Muscle layer of colon (tissue), 2 donors: ENCODE measurements around the gene SLC7A6.

Experiments
- H3K27ac ChIP-seq: one replicate; pipeline ENCODE4 v1.7.0; 2013; ENCODE audit warnings: low read depth, mild to moderate bottlenecking, low read length, moderate library complexity
- H3K27me3 ChIP-seq, 2 donors: one replicate each; pipeline ENCODE4 v1.7.0; 2013; ENCODE audit warnings: low read length in 2 of 2, mild to moderate bottlenecking in 2 of 2; ENCODE audit not compliant: insufficient read depth in 2 of 2, control insufficient read depth in 1 of 2
- H3K36me3 ChIP-seq: one replicate; pipeline ENCODE4 v1.7.0; 2013; ENCODE audit warnings: mild to moderate bottlenecking, low read length; ENCODE audit not compliant: insufficient read depth
- H3K4me1 ChIP-seq: one replicate; pipeline ENCODE4 v1.7.0; 2013; ENCODE audit warnings: mild to moderate bottlenecking, low read length; ENCODE audit not compliant: insufficient read depth
- H3K4me3 ChIP-seq, 2 donors: one replicate each; pipeline ENCODE4 v1.7.0; 2013; ENCODE audit warnings: low read length in 2 of 2, low read depth in 1 of 2, mild to moderate bottlenecking in 1 of 2, moderate library complexity in 1 of 2
- H3K9ac ChIP-seq: one replicate; pipeline ENCODE4 v1.7.0; 2013; ENCODE audit warnings: low read length
- H3K9me3 ChIP-seq: one replicate; pipeline ENCODE4 v1.7.0; 2013; ENCODE audit warnings: mild to moderate bottlenecking, low read length
- donor health status: abdominal sarcoma.
- donor health status: Adenocarcinoma of cecum.

SLC7A6 gene

DNA sequence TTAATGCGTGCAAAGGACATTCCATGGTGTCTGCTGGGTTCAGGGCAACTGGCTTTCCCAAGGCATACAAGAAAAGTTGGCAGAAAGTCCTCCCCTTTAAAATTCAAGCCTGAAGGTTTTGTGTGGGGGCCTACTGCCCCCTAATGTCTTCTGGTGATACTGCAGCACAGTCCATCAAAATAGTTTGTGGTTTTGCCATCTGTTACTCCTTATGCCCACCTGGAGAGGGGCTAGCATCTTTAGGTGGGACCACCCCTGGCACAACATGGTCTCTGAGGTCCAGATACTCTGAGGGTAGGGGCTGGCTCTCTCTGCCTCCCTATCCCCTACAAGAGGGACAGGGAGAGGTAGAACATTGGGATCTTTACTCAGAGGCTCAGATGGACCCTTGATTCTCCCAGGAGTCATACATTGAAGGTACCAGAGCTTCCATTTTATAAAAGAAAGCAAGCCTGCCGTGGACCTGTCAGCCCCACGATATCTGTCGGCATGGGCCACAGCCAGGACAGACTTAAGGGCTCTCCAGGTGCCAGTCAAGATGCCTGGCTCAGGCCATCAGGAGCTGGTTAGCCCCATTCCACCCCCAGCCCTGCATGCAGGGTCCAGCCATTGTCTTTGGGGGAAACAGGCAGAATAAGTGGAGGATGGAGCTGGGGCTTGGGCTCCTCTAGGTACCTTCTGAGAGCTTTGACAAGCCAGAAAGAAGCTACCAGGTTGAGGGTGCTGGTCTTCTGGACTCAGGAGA lies 34.7 kb upstream of the SLC7A6 start:
- Histone ChIP-seq H3K36me3 (peaks cover 19% of the 10 kb centered on the region), H3K27ac (no peak overlapping the region), H3K9me3 (no peaks in the 10 kb centered on the region), H3K9ac (no peak overlapping the region), H3K4me1 (peaks cover 10% of the 10 kb centered on the region), H3K27me3 (no peaks in the 10 kb centered on the region), H3K4me3 (no peak overlapping the region)

DNA sequence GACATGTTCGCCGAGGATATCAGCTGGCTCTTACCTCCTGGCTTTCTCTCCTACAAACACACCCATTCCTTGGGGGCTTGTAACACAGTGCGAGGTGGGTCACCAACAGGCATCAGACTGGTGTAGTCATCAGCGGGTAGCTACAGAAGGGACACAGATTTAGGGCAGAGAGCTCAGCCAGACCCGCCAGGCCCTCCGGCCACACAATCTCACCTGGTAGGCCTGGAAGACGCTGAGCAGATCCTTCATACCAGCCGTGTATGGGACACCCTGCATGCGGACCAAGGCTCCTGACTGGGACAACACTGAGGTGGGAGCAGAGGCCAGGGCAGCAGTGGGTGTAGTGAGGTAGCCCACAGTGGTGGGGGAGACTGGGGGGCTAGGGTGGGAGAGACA lies 34.2 kb upstream of the SLC7A6 start:
- no peak overlapping the region for H3K27ac ChIP-seq
- peaks cover 10% of the 10 kb centered on the region for H3K4me1 ChIP-seq
- no peaks in the 10 kb centered on the region for H3K9me3 ChIP-seq
- H3K36me3 ChIP-seq = peaks cover 17% of the 10 kb centered on the region
- H3K9ac ChIP-seq = no peak overlapping the region
- no peak overlapping the region for H3K4me3 ChIP-seq
- no peaks in the 10 kb centered on the region for H3K27me3 ChIP-seq

DNA sequence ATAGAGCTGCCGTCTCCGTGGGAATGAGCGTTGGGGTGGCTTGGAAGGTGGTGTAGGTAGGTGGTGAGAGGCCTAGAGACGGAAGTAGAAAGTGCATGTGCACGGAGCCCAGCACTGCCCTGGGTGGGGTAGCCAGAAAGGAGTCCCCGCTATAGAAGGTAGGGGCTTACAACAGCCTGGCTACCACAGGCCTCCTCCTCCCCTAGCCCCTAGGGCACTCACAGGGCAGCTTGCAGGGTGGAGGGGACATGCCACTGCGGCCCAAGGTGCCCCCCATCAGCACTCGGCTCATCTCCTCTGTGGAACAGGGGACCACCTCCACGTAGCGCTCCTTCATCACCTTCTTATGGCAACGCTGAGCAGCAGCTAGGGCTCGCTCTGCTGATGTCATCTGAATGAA lies 33.4 kb upstream of the SLC7A6 start:
- Histone ChIP-seq H3K4me1 (peaks cover 10% of the 10 kb centered on the region), H3K4me3 (no peak overlapping the region), H3K27ac (no peak overlapping the region), H3K27me3 (no peaks in the 10 kb centered on the region), H3K9me3 (no peaks in the 10 kb centered on the region), H3K9ac (no peak overlapping the region), H3K36me3 (peaks cover 16% of the 10 kb centered on the region)

DNA sequence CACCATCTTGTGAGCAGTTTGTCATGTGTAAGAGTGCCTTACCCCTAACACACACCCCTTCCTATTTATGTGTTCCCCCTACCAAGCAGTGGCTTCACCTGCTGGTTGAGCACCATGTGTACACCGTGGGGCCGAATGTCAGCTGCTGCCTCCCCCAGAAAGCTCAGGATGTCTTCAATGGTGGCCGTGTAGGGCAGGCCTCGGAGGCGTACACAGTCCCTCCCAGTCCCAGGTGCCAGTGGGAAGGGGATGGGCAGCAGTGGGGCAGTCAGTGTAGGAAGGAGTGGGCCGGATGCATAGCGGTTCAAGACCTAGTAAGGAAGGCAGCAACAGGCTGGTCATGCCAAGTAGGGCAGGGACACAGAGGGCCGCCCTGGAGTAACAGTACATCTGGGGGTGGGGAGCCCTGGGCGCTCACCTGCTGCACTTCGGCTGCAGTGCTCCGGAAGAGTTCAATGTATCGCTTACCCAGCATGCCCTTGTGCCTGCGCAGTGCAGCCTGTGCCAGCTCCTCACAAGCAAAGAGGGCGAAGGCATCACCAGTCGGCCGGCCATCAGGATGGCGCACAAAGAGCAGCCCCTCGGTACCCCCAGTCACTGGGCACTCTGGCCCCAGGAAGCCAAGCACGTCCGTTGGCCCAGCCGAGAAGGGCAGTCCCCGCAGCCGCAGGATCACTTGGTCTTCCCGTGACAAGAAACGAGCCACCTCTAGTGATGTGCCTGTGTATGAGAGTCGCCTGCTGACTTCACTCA lies 32.8 kb upstream of the SLC7A6 start:
- Histone ChIP-seq H3K9ac (no peak overlapping the region), H3K27me3 (no peaks in the 10 kb centered on the region), H3K36me3 (peaks cover 11% of the 10 kb centered on the region), H3K27ac (no peak overlapping the region), H3K4me1 (peaks cover 15% of the 10 kb centered on the region), H3K9me3 (no peaks in the 10 kb centered on the region), H3K4me3 (no peak overlapping the region)

DNA sequence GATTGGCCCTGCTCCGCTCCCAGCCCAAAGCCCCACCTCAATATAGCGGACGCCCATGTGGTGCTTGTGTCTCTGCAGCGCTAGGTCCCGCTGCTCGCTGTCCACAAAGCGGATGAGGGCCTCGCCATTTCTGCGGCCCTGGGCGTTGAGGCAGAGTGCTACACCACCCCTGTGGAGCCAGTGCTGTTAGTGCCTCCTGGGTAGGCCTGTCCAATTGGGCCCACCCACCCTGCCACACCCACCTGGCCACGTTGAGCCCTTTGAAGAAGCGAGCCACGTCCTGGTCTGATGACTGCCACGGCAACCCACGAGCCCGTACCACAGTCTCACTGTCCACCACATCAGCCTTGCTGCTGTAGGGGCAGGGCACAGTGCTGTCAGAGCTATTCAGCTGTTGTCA lies 32.0 kb upstream of the SLC7A6 start:
- Histone ChIP-seq H3K4me1 (peaks cover 19% of the 10 kb centered on the region), H3K4me3 (no peak overlapping the region), H3K36me3 (peaks cover 5% of the 10 kb centered on the region), H3K27ac (no peak overlapping the region), H3K27me3 (no peaks in the 10 kb centered on the region), H3K9ac (no peak overlapping the region), H3K9me3 (no peaks in the 10 kb centered on the region)

DNA sequence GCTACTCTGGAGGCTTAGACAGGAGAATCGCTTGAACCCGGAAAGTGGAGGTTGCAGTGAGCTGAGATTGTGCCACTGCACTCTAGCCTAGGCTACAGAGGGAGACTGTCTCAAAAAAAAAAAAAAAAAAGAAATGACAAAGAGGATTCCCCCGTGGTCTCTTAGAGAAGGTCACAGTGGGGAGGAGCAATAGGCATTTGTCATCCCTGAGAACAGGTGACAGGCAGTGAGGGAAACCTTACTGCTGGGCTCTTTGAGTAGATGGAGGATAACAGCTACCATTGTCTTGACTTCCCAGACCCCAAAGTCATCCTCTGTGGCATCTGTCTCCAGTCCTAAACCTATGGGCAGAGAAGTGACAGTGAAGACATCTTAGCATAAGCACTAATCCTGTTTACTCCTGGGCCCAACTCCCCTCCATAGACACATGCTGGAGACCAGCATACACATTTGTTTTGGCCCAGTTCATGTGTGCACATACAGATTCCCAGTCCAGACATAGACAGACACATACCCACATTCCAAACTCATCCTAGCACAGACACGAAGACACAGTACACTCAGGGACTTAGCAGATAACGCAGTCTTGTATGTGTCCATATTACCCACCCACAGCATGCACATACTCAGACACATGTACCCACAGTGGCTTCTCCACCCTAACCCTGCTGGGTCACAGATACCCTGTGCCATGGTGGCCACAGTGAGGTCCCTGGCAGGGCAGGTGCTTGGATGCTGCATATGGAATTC lies 31.1 kb upstream of the SLC7A6 start:
- H3K9me3 ChIP-seq = no peaks in the 10 kb centered on the region
- peaks cover 19% of the 10 kb centered on the region for H3K4me1 ChIP-seq
- H3K9ac ChIP-seq = no peak overlapping the region
- no peak overlapping the region for H3K4me3 ChIP-seq
- H3K27me3 ChIP-seq = no peaks in the 10 kb centered on the region
- no peak overlapping the region for H3K27ac ChIP-seq
- no peaks in the 10 kb centered on the region for H3K36me3 ChIP-seq

DNA sequence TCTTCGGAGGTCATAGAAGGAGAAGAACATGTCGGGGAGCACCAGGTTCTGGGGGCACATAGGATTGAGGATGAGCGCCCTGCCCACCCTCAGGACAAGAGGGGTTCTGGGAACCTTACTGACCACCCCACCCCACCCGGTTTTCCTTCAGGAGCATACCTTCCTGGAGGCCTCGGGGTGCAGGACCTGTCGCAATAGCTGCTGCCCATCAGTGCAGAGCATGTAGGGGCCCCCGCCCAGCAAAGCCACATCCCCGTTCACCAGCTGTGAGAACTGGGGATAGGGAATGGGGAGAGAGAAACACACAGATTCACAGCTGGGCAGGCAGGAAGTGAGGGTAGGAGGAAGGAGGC lies 30.5 kb upstream of the SLC7A6 start:
- H3K9me3 ChIP-seq = no peaks in the 10 kb centered on the region
- H3K4me3 ChIP-seq = no peak overlapping the region
- H3K36me3 ChIP-seq = no peaks in the 10 kb centered on the region
- peaks cover 16% of the 10 kb centered on the region for H3K4me1 ChIP-seq
- H3K27ac ChIP-seq = no peak overlapping the region
- no peak overlapping the region for H3K9ac ChIP-seq
- no peaks in the 10 kb centered on the region for H3K27me3 ChIP-seq

DNA sequence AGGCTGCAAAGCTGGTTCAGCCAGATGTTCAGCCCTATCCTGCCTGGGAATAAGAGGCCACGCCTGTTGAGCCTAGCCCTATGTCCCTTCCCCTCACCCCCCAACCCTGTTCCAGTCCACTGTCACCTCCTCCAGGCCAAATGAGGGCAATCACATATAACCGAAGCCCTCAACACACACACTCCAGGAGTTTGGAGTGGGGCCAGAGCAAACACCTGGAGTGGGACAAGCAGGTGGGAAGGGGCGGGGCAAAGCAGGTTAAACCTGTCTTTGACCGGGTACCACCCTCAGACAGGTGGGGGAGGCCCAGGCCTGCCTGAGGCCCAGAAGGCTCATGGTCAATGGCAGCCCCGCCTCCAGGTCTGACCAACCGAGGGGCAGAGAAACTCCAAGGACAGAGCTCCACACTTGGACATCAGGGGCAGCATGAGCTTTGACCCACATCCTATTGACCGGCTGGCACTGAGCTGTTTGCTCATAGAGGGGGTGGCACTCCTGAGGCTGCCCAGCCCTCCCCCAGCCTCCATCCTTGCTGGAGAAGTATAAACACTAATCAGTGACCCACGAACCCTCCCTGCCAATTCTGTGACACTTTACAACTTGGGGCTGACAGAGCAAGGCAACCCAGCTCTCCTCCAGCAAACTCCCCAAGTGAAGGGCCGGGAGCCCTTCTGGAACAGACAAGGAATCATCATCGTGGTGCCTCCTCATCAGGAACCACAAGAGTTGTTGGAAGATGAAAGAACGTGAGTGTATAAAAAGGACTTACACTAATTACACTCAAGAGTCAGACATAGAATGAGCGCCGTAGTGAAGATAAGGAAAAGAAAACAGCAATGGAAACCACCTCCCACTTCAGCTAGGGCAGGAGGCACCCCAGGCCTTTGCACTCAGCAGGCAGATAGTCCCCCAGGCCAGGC lies 29.9 kb upstream of the SLC7A6 start:
- no peak overlapping the region for H3K27ac ChIP-seq
- no peaks in the 10 kb centered on the region for H3K9me3 ChIP-seq

DNA sequence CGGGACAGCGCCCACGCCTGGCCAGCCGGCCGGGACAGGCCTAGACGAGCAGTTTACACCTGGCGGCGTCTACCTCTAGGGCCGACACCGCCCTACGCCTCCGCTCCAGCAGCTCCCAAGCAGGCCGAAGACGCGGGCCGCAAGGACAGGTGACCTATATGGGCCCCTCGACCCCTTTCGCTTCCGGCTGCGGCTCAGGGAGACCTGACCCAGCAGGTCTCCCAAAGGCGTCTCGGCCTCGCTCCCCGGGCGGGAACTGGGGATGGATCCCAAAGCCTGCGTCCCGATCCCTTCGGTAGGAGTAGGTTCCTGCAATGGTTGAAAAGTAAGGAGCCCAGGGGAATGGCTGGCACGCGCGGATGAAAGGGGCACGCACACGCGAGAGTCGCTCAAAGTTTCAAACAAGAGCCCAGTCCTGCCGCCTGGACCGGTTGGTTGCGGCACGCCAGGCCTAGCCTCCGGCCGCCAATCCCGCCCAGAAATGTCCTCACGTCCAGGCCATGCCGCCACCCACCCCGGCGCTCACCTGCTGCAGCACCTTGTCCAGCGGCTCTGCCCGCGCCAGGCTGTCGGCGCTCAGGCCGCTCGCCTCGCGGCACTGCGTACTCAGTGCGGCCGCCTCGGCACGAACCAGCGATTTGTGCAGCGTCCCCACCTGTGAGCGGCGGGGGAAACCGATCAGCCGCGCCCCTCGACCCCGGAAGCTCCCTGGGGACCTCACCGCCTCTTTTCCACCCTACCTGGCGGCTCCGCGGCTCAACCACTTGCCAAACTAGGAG lies 29.0 kb upstream of the SLC7A6 start:
- H3K4me3 ChIP-seq = peak overlapping the region in 1 of 2 donors; percentile 50
- no peaks in the 10 kb centered on the region for H3K27me3 ChIP-seq
- no peak overlapping the region for H3K9ac ChIP-seq
- no peaks in the 10 kb centered on the region for H3K36me3 ChIP-seq
- no peaks in the 10 kb centered on the region for H3K9me3 ChIP-seq
- H3K4me1 ChIP-seq = peaks cover 12% of the 10 kb centered on the region
- no peak overlapping the region for H3K27ac ChIP-seq

More for the DNA sequence above, 29.9 kb upstream of the SLC7A6 start:
- no peak overlapping the region for H3K9ac ChIP-seq
- no peaks in the 10 kb centered on the region for H3K36me3 ChIP-seq
- no peak overlapping the region for H3K4me3 ChIP-seq
- H3K4me1 ChIP-seq = peaks cover 10% of the 10 kb centered on the region
- H3K27me3 ChIP-seq = no peaks in the 10 kb centered on the region

DNA sequence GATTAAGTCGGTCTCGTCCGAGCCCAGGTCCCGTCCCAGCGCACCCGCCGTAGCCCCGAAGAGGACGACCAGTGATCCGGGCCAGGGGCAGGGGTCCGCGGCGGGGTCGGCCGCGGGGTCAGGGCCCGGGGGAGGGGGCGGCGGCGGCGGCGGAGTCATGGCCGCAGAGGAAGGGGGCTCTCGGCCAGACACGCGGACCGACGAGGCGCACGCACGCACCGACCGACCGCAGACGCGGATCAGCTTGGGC lies 28.5 kb upstream of the SLC7A6 start, which contains the start of gene ESRP2:
ESRP2 (minus strand) TSS at position 241 of the 250 bp plus-strand sequence; CDS start at position 159, 82 bp downstream.
- Histone ChIP-seq H3K27me3 (no peaks in the 10 kb centered on the region), H3K36me3 (no peaks in the 10 kb centered on the region), H3K9me3 (no peaks in the 10 kb centered on the region), H3K27ac (peak within 1 kb of the TSS; percentile 68), H3K4me1 (peaks cover 12% of the 10 kb centered on the region), H3K4me3 (peak within 1 kb of the TSS; percentile 61 to 76), H3K9ac (no peak within 1 kb of the TSS)
